Prostate gland (tissue), 2 donors: Measurements from ENCODE around the gene CASP8AP2.

Experiments used
- CTCF ChIP-seq, 4 experiments: fragments of 200-600 bp in 2 of 4; fragments of 450-650 bp in 2 of 4; sonication (generic) in 2 of 4; IDR thresholded peaks; 1 replicate in 3 of 4; 2 replicates in 1 of 4; pipeline ENCODE4 v1.5.1; 2016 to 2019; ENCODE audit warnings: antibody characterized with exemption in 4 of 4, mild to moderate bottlenecking in 2 of 4, moderate library complexity in 2 of 4
- POLR2AphosphoS5 ChIP-seq: sonication (generic); formaldehyde crosslinking; IDR thresholded peaks from one replicate; pipeline ENCODE4 v1.6.1; 2017; ENCODE audit warnings: antibody characterized with exemption

DNA sequence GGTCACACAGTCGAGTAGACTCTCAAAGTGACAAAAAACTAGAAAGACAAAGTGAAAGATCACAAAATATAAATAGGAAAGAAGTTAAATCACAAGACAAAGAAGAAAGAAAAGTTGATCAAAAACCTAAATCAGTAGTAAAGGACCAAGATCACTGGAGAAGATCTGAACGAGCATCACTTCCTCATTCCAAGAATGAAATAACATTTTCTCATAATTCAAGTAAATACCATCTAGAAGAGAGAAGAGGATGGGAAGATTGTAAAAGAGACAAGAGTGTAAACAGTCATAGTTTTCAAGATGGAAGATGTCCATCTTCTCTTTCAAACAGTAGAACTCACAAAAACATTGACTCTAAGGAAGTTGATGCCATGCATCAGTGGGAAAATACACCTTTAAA, 33.0 kb downstream of the CASP8AP2 start:
- TF ChIP-seq POLR2AphosphoS5 (no peak), CTCF (IDR thresholded peaks at IDR 0.05) (no peak)
